K562 (cell line): ENCODE measurements around the gene AMPD1. TPM values are rescaled to one million over a fixed set of nuclear protein-coding genes. Genes with fewer than 3 reads are reported as not detected.
A peak's percentile ranks its signal among the peaks of the same experiment; 100 is the strongest.

Experiments used
- ATF1 ChIP-seq, 2 experiments: fragments of 450-650 bp in 1 of 2; IDR thresholded peaks; 2 replicates each; pipeline ENCODE4 v1.6.1; 2016; ENCODE audit warnings: missing compliant biosample characterization in 1 of 2, missing genetic modification characterization in 1 of 2
- CHCHD3 ChIP-seq: fragments of 250-450 bp; sonication (Bioruptor Pico); IDR thresholded peaks from 2 replicates; pipeline ENCODE4 v2.1.2; 2022; ENCODE audit warnings: mild to moderate bottlenecking
- HCFC1 ChIP-seq: IDR thresholded peaks from 2 replicates; pipeline ENCODE4 v1.6.1; 2012; ENCODE audit warnings: low read depth, low read length, improper control_type of control experiment
- NR3C1 ChIP-seq: sonication (generic); formaldehyde crosslinking; IDR thresholded peaks from 2 replicates; pipeline ENCODE4 v1.8.1; 2022; ENCODE audit warnings: missing genetic modification reagents
- SNIP1 ChIP-seq: fragments of 450-650 bp; IDR thresholded peaks from 2 replicates; pipeline ENCODE4 v1.7.1; 2017; ENCODE audit warnings: low read depth, mild to moderate bottlenecking
- ZNF41 ChIP-seq: fragments of 250-450 bp; sonication (Bioruptor Pico); conservative IDR thresholded peaks from 2 replicates; pipeline ENCODE4 v1.4.0; 2020; ENCODE audit warnings: mild to moderate bottlenecking
- polyA plus RNA-seq, 8 experiments: library from polyadenylated mRNA; depleted of rRNA in 4 of 8; stranded (reverse) in 5 of 8; unstranded in 3 of 8; fragments of >200 nt; fragmentation: Nextera tagmentation in 2 of 8; fragmentation: Illumina TruSeq in 1 of 8; extraction: Ambion mirVana in 2 of 8; extraction: Trizol in 1 of 8; gene quantifications; 2 replicates each; pipeline versions ENCODE4 v1.2.1 to v1.2.3, GENCODE V29; 2011 to 2014; ENCODE audit warnings: inconsistent platforms in 1 of 8, missing spikeins in 1 of 8
- total RNA-seq, 7 experiments: library from RNA; depleted of rRNA in 6 of 7; stranded (reverse); fragments of >200 nt in 6 of 7; fragmentation: Illumina TruSeq in 2 of 7; extraction: Trizol in 2 of 7; gene quantifications; 2 replicates each; pipeline versions ENCODE4 v1.2.1 to v1.2.3, GENCODE V29; 2011 to 2021; ENCODE audit warnings: low replicate concordance in 1 of 7
- TF ChIP-seq, protein P1 (sequence below): fragments of 200-800 bp; sonication (Bioruptor generic); IDR thresholded peaks from 2 replicates; pipeline ENCODE4 v1.6.1; 2016; ENCODE audit warnings: missing genetic modification characterization, missing compliant biosample characterization
- TF ChIP-seq, protein P2 (sequence below): IDR thresholded peaks from 2 replicates; pipeline ENCODE4 v1.6.1; 2016; ENCODE audit warnings: missing genetic modification characterization, missing compliant biosample characterization
- TF ChIP-seq, protein P3 (sequence below): fragments of 450-650 bp; IDR thresholded peaks from 2 replicates; pipeline ENCODE4 v1.6.1; 2016; ENCODE audit warnings: antibody characterized with exemption
- TF ChIP-seq, protein P4 (sequence below): sonication (generic); formaldehyde crosslinking; IDR thresholded peaks from 2 replicates; pipeline ENCODE4 v1.8.1; 2023; ENCODE audit warnings: missing genetic modification reagents, mild to moderate bottlenecking, borderline replicate concordance

AMPD1 gene
- total and polyA plus RNA-seq, 9 of the 15 experiments (the other 6 are each of a cell fraction or from before 2014, with no cell fraction given): 0.04 to 0.17 TPM; not detected in 7

DNA sequence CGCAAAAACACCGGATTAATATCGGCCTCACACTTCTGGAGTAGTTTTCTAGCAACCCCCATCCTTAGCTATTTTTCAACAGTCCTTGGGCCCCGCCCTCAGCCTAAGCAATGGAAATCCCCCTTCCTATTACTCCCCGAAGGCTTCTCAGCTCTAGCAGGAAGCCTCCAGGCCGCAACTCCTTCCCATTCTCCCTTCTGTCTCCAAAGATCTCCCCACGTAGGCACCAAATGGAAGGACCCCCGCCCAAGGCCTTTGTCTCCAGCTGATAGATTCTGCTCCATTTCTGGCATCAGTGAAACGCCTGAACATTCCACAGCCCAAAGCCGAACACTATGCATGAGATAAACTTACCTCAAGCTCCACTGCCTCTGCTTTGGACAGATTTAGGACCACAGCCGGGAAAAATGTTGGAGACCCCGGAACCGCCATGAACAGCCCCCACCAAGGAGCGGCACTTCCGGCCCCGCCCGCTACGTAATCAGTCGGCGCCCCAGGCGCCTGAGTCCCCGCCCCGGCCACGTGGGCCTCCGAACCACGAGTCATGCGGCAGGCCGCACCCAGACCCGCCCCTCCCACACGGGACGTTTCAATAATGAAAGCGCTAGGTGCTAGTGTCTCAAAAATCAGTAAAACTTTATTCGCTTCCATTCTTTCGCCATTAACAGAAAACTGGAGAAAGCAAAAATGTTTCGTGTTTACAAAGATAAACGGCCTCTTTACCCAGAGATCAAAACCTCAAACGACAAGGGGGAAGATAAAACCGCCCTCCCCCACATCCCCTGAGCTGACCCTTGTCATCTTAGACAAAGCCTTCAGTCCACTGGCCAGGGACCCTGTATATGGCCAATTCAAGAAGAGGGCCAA, 21.2 kb upstream of the AMPD1 start, which contains the start of gene NRAS (continued):
- TF ChIP-seq, protein P1, sequence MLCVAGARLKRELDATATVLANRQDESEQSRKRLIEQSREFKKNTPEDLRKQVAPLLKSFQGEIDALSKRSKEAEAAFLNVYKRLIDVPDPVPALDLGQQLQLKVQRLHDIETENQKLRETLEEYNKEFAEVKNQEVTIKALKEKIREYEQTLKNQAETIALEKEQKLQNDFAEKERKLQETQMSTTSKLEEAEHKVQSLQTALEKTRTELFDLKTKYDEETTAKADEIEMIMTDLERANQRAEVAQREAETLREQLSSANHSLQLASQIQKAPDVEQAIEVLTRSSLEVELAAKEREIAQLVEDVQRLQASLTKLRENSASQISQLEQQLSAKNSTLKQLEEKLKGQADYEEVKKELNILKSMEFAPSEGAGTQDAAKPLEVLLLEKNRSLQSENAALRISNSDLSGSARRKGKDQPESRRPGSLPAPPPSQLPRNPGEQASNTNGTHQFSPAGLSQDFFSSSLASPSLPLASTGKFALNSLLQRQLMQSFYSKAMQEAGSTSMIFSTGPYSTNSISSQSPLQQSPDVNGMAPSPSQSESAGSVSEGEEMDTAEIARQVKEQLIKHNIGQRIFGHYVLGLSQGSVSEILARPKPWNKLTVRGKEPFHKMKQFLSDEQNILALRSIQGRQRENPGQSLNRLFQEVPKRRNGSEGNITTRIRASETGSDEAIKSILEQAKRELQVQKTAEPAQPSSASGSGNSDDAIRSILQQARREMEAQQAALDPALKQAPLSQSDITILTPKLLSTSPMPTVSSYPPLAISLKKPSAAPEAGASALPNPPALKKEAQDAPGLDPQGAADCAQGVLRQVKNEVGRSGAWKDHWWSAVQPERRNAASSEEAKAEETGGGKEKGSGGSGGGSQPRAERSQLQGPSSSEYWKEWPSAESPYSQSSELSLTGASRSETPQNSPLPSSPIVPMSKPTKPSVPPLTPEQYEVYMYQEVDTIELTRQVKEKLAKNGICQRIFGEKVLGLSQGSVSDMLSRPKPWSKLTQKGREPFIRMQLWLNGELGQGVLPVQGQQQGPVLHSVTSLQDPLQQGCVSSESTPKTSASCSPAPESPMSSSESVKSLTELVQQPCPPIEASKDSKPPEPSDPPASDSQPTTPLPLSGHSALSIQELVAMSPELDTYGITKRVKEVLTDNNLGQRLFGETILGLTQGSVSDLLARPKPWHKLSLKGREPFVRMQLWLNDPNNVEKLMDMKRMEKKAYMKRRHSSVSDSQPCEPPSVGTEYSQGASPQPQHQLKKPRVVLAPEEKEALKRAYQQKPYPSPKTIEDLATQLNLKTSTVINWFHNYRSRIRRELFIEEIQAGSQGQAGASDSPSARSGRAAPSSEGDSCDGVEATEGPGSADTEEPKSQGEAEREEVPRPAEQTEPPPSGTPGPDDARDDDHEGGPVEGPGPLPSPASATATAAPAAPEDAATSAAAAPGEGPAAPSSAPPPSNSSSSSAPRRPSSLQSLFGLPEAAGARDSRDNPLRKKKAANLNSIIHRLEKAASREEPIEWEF (CRISPR knock-in tag): no peak
- TF ChIP-seq NR3C1 (CRISPR knock-in tag) (peak; percentile 70; the same call in 1 of the 2 replicates), HCFC1 (peak; percentile 85), SNIP1 (no peak), ZNF41 (no peak), CHCHD3 (no peak), ATF1 (CRISPR knock-in tag; IDR thresholded peaks at IDR 0.05) (peak; percentile 91), ATF1 (tag; IDR thresholded peaks at IDR 0.05) (peak; percentile 99)
- TF ChIP-seq, protein P2, sequence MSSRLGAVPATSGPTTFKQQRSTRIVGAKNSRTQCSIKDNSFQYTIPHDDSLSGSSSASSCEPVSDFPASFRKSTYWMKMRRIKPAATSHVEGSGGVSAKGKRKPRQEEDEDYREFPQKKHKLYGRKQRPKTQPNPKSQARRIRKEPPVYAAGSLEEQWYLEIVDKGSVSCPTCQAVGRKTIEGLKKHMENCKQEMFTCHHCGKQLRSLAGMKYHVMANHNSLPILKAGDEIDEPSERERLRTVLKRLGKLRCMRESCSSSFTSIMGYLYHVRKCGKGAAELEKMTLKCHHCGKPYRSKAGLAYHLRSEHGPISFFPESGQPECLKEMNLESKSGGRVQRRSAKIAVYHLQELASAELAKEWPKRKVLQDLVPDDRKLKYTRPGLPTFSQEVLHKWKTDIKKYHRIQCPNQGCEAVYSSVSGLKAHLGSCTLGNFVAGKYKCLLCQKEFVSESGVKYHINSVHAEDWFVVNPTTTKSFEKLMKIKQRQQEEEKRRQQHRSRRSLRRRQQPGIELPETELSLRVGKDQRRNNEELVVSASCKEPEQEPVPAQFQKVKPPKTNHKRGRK (tag): no peak
- TF ChIP-seq, protein P3, sequence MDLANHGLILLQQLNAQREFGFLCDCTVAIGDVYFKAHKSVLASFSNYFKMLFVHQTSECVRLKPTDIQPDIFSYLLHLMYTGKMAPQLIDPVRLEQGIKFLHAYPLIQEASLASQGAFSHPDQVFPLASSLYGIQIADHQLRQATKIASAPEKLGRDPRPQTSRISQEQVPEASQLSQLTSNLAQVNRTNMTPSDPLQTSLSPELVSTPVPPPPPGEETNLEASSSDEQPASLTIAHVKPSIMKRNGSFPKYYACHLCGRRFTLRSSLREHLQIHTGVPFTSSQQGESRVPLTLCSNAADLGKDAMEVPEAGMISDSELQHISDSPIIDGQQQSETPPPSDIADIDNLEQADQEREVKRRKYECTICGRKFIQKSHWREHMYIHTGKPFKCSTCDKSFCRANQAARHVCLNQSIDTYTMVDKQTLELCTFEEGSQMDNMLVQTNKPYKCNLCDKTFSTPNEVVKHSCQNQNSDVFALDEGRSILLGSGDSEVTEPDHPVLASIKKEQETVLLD: no peak
- TF ChIP-seq, protein P4, sequence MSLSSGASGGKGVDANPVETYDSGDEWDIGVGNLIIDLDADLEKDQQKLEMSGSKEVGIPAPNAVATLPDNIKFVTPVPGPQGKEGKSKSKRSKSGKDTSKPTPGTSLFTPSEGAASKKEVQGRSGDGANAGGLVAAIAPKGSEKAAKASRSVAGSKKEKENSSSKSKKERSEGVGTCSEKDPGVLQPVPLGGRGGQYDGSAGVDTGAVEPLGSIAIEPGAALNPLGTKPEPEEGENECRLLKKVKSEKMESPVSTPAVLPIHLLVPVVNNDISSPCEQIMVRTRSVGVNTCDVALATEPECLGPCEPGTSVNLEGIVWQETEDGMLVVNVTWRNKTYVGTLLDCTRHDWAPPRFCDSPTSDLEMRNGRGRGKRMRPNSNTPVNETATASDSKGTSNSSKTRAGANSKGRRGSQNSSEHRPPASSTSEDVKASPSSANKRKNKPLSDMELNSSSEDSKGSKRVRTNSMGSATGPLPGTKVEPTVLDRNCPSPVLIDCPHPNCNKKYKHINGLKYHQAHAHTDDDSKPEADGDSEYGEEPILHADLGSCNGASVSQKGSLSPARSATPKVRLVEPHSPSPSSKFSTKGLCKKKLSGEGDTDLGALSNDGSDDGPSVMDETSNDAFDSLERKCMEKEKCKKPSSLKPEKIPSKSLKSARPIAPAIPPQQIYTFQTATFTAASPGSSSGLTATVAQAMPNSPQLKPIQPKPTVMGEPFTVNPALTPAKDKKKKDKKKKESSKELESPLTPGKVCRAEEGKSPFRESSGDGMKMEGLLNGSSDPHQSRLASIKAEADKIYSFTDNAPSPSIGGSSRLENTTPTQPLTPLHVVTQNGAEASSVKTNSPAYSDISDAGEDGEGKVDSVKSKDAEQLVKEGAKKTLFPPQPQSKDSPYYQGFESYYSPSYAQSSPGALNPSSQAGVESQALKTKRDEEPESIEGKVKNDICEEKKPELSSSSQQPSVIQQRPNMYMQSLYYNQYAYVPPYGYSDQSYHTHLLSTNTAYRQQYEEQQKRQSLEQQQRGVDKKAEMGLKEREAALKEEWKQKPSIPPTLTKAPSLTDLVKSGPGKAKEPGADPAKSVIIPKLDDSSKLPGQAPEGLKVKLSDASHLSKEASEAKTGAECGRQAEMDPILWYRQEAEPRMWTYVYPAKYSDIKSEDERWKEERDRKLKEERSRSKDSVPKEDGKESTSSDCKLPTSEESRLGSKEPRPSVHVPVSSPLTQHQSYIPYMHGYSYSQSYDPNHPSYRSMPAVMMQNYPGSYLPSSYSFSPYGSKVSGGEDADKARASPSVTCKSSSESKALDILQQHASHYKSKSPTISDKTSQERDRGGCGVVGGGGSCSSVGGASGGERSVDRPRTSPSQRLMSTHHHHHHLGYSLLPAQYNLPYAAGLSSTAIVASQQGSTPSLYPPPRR (CRISPR knock-in tag): no peak
